Astrocyte (in vitro differentiated cells and primary cell): ENCODE results near the gene MRPS6.

Experiments used
- CTCF ChIP-seq: IDR thresholded peaks from 2 replicates; pipeline ENCODE4 v1.5.1; 2011; ENCODE audit warnings: low read depth, mild to moderate bottlenecking, inconsistent platforms, low read length, moderate library complexity; ENCODE audit not compliant: insufficient read depth
- EZH2 ChIP-seq: IDR thresholded peaks from 2 replicates; pipeline ENCODE4 v1.6.1; 2012; ENCODE audit warnings: mild to moderate bottlenecking, low read length, inconsistent platforms; ENCODE audit not compliant: insufficient read depth

- TF ChIP-seq CTCF (no peak), EZH2 (no peak)
These were observed 60.0 kb downstream of the MRPS6 start for GRCh38 chr21:34133392-34133791.
